Activated B cell treated with CpG ODN at 0.5 μM for 24 hours (primary cell): ENCODE results near the gene SPN. TPM values are rescaled to one million over a fixed set of nuclear protein-coding genes. Genes with fewer than 3 reads are reported as not detected.

Experiments used
- ATAC-seq: fragments of 200-7000 bp; cut with Tn5 transposase; one replicate; pipeline ENCODE4 v1.10.0; 2021; ENCODE audit warnings: low read depth, mild to moderate bottlenecking, moderate library complexity
- CTCF ChIA-PET: fragments of 350-600 bp; sonication (Branson Sonifier 250); formaldehyde crosslinking; loops from one replicate; lab custom pipeline; 2021; ENCODE audit warnings: antibody characterized with exemption; lab: Charles Lee
- POLR2A ChIA-PET: fragments of 350-600 bp; sonication (Branson Sonifier 250); formaldehyde crosslinking; loops from one replicate; lab custom pipeline; 2021; ENCODE audit warnings: antibody characterized with exemption; lab: Charles Lee
- DNase-seq: peaks from one replicate; pipeline ENCODE4 v3.0.0; 2022
- H3K27ac Mint-ChIP-seq: one replicate; pipeline ENCODE4 v1.8.0; 2020; ENCODE audit warnings: mixed read lengths
- H3K27me3 Mint-ChIP-seq: one replicate; pipeline ENCODE4 v1.8.0; 2021; ENCODE audit warnings: mixed read lengths
- H3K36me3 Mint-ChIP-seq: one replicate; pipeline ENCODE4 v1.8.0; 2021; ENCODE audit warnings: low read depth, mixed read lengths
- H3K4me1 Mint-ChIP-seq: one replicate; pipeline ENCODE4 v1.8.0; 2021; ENCODE audit warnings: mixed read lengths
- H3K4me3 Mint-ChIP-seq: one replicate; pipeline ENCODE4 v1.8.0; 2020; ENCODE audit warnings: mild to moderate bottlenecking, mixed read lengths
- H3K9me3 Mint-ChIP-seq: one replicate; pipeline ENCODE4 v1.8.0; 2020; ENCODE audit warnings: mixed read lengths
- intact Hi-C: fragments of 100-400 bp; cut with micrococcal nuclease; formaldehyde crosslinking; loops from one replicate; pipeline ENCODE4 v1.15.1; 2024
- total RNA-seq: library from RNA; stranded (reverse); gene quantifications from 2 replicates; pipeline ENCODE4 v1.2.3, GENCODE V29; 2022
- TF ChIP-seq, protein P1 (sequence below): fragments of 200-600 bp; IDR thresholded peaks from one replicate; pipeline ENCODE4 v1.8.0; 2022; ENCODE audit warnings: antibody characterized with exemption, mild to moderate bottlenecking

SPN gene
- total RNA-seq, 1 donor from 2014 or later: 2.4 TPM

DNA sequence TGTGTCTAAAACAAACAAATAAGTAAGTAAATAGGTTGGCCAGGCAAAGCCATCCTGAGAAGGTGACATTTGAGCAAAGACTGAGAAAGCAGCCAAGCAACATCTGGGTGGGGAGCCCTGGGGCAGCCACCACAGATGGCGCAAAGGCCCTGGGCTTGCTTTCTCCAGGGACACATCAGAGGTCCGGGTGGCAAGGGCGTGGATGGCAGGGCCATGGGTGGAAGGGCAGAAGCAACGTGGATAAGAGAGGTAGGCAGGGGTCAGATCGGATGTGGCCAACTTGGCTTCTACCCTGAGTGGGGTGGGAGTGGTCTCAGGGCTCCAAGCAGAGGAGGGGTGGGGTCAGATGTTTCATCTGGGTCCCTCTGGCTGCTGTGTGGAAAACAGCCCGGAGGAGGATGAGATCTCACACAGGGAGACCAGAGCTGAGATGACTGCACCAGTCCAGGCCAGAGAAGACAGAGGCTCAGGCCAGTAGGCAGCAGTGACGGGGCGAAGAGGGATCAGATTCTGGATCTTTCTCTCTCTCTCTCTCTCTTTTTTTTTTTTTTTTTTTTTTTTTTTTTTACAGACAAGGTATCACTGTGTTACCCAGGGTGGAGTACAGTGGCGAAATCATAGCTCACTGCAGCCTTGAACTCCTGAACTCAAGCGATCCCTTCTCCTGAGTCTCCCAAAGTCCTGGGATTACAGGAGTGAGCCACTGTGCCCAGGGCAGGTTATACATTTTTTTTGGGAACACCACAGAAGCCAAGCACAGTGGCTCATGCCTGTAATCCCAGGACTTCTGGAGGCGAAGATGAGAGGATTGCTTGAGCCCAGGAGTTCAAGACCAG, 6.1 kb upstream of the SPN start:
- POLR2A ChIA-PET: interaction anchor here (0.7 kb wide), 1 partner anchor 848 kb away, joined by 12 read pairs; no protein-coding TSS in a partner anchor
- Mint-ChIP-seq H3K27me3 (no peaks in the 10 kb centered on the region), H3K27ac (no peak overlapping the region), H3K9me3 (no peaks in the 10 kb centered on the region), H3K4me1 (peaks cover 22% of the 10 kb centered on the region), H3K36me3 (no peaks in the 10 kb centered on the region), H3K4me3 (no peak overlapping the region)
- CTCF ChIA-PET: no interaction called here
- TF ChIP-seq, protein P1, sequence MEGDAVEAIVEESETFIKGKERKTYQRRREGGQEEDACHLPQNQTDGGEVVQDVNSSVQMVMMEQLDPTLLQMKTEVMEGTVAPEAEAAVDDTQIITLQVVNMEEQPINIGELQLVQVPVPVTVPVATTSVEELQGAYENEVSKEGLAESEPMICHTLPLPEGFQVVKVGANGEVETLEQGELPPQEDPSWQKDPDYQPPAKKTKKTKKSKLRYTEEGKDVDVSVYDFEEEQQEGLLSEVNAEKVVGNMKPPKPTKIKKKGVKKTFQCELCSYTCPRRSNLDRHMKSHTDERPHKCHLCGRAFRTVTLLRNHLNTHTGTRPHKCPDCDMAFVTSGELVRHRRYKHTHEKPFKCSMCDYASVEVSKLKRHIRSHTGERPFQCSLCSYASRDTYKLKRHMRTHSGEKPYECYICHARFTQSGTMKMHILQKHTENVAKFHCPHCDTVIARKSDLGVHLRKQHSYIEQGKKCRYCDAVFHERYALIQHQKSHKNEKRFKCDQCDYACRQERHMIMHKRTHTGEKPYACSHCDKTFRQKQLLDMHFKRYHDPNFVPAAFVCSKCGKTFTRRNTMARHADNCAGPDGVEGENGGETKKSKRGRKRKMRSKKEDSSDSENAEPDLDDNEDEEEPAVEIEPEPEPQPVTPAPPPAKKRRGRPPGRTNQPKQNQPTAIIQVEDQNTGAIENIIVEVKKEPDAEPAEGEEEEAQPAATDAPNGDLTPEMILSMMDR: no peak
- ATAC-seq: no peak
- DNase-seq: no peak
- intact Hi-C loops: no loop called here

DNA sequence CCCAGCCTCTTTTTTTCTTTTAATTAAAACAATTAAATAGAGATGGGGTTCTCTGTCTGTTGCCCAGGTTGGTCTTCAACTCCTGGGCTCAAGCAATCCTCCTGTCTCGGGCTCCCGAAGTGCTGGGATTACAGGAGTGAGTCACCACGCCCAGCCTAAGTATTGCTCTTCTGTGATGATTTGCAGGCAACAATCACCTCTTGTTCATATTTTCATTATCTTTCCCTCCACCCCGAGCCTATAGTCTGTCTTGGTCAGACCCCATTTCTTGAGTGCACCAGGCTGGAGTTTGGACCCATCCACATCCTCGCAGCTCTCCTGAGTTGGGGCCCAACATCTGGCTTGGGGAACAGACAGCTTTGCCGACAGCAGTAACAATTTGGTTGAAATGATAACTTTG, 4.3 kb upstream of the SPN start:
- POLR2A ChIA-PET: no interaction called here
- DNase-seq (no peak), ATAC-seq (no peak)
- Mint-ChIP-seq H3K4me3 (no peak overlapping the region), H3K27ac (no peak overlapping the region), H3K36me3 (no peaks in the 10 kb centered on the region), H3K27me3 (no peaks in the 10 kb centered on the region), H3K9me3 (no peaks in the 10 kb centered on the region), H3K4me1 (peaks cover 30% of the 10 kb centered on the region)
- TF ChIP-seq, protein P1: no peak
- CTCF ChIA-PET: no interaction called here
- intact Hi-C loops: no loop called here

DNA sequence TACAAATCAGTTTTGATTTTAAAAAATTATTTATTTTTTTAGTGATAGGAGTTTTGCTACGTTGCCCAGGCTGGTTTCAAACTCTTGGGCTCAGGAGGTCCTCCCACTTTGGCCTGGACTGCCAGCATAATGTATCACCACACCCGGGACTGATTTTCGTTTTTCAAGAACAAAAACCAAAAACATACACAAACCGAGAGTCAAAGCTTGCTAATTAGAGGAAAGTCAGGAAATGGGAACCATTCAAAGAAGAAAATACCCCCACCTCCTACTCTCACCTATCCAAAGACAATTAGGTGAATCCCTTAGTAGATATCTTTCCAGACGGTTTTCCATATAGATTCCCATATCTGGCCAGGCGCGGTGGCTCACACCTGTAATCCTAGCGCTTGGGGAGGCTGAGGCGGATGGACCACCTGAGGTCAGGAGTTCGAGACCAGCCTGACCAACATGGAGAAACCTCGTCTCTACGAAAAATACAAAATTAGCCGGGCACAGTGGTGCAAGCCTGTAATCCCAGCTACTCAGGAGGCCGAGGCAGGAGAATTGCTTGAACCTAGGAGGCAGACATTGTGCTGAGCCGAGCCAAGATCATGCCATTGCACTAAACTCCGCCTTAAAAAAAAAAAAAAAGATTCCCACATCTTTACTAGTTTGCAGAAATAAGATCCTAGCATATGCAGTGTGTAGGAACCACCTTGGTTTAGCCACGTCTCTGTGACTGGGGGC, 883 bp upstream of the SPN start:
- intact Hi-C loops: no loop called here
- ChIA-PET CTCF (no interaction called here), POLR2A (interaction anchor here (0.7 to 2.7 kb wide), 4 partner anchors 9 to 18 kb away, joined by 3 to 12 read pairs (median 4); no protein-coding TSS in a partner anchor)
- DNase-seq (no peak), ATAC-seq (no peak)
- H3K36me3 Mint-ChIP-seq: no peaks in the 10 kb centered on the region
- peak overlapping the region; percentile 46 for H3K4me3 Mint-ChIP-seq
- TF ChIP-seq, protein P1: no peak
- H3K9me3 Mint-ChIP-seq: no peaks in the 10 kb centered on the region
- no peaks in the 10 kb centered on the region for H3K27me3 Mint-ChIP-seq
- no peak overlapping the region for H3K27ac Mint-ChIP-seq
- H3K4me1 Mint-ChIP-seq: peaks cover 57% of the 10 kb centered on the region

DNA sequence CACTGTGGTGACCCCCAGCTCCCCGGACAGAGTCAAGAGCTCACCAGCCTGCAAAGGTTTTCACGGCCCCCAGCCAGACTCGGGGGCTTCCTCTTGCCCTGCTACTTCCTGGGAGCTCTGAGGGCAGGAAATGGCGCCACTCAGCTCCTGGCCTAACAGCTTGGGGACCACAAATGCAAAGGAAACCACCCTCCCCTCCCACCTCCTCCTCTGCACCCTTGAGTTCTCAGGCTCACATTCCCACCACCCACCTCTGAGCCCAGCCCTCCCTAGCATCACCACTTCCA, 375 bp upstream of the SPN start:
- no peak for DNase-seq
- Mint-ChIP-seq H3K27ac (no peak overlapping the region), H3K4me3 (peak overlapping the region; percentile 46), H3K9me3 (no peaks in the 10 kb centered on the region), H3K36me3 (no peaks in the 10 kb centered on the region), H3K4me1 (peaks cover 61% of the 10 kb centered on the region), H3K27me3 (no peaks in the 10 kb centered on the region)
- TF ChIP-seq, protein P1: no peak
- no peak for ATAC-seq
- intact Hi-C loops: no loop called here
- ChIA-PET POLR2A (interaction anchor here (0.7 to 2.7 kb wide), 4 partner anchors 9 to 68 kb away, joined by 3 to 12 read pairs (median 5); no protein-coding TSS in a partner anchor), CTCF (no interaction called here)

DNA sequence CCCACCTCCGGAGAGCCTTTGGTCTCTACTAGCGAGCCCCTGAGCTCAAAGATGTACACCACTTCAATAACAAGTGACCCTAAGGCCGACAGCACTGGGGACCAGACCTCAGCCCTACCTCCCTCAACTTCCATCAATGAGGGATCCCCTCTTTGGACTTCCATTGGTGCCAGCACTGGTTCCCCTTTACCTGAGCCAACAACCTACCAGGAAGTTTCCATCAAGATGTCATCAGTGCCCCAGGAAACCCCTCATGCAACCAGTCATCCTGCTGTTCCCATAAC, 702 bp downstream of the SPN start:
- CTCF ChIA-PET: no interaction called here
- Mint-ChIP-seq H3K4me3 (peak overlapping the region; percentile 60), H3K27me3 (no peaks in the 10 kb centered on the region), H3K4me1 (peaks cover 63% of the 10 kb centered on the region), H3K9me3 (no peaks in the 10 kb centered on the region), H3K36me3 (no peaks in the 10 kb centered on the region), H3K27ac (peak overlapping the region; percentile 67)
- ATAC-seq: no peak
- DNase-seq: no peak
- TF ChIP-seq, protein P1: no peak
- POLR2A ChIA-PET: interaction anchor here (0.6 to 2.7 kb wide), 4 partner anchors 11 to 126 kb away, joined by 3 to 12 read pairs (median 4); no protein-coding TSS in a partner anchor
- intact Hi-C loops: no loop called here
